ENCODE data around the gene PRDM16.

DNA sequence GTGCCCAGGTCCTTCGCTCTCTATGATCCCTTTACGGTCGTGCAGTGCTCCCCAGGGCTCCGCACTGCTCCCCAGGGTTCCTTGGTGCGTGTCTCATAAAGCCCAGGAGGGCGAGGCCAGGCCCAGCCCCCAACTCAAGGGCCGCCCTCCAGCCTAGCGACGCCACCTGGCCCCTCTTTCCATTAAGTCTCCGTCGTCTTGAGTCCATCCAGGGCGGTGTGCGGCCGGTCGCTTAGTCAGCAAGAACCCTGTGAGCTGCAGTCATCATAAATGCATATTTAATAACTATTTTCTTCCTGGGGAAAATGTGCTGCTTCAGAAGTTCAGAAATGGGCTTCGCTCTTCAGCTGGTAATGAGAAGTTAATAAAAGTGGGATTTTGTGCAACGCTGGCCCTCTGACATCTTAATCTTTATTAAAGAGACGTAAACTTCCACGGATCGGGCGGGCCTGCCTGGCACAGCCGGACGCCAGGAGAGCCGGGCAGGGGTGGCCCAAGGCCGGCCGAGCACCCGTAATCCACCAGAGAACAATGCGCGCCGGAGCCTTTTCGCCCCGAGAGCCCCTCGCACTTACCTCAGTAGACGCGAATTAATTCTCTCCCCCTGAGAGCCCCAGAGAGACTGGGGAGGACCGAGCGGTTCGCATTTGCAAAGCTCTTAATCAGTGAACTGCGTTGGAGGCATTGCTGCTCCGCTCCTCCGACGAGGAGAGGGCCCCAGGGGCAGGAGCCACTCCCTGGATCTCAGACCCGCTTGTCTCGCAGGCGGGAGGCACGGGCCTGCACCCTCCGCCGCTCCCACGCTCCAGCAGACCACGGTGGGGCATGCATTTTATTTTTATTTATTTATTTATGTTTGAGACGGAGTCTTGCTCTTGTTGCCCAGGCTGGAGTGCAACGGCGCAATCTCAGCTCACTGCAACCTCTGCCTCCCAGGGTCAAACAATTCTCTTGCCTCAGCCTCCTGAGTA, 197.1 kb downstream of the PRDM16 start:
- TF ChIP-seq, protein P1, sequence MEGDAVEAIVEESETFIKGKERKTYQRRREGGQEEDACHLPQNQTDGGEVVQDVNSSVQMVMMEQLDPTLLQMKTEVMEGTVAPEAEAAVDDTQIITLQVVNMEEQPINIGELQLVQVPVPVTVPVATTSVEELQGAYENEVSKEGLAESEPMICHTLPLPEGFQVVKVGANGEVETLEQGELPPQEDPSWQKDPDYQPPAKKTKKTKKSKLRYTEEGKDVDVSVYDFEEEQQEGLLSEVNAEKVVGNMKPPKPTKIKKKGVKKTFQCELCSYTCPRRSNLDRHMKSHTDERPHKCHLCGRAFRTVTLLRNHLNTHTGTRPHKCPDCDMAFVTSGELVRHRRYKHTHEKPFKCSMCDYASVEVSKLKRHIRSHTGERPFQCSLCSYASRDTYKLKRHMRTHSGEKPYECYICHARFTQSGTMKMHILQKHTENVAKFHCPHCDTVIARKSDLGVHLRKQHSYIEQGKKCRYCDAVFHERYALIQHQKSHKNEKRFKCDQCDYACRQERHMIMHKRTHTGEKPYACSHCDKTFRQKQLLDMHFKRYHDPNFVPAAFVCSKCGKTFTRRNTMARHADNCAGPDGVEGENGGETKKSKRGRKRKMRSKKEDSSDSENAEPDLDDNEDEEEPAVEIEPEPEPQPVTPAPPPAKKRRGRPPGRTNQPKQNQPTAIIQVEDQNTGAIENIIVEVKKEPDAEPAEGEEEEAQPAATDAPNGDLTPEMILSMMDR (IDR thresholded peaks at IDR 0.05) = no peak
- TF ChIP-seq POLR2A (IDR thresholded peaks at IDR 0.05) (no peak), POLR2AphosphoS5 (IDR thresholded peaks at IDR 0.05) (no peak)
